GM12878 (cell line): ENCODE measurements around the gene YEATS2. TPM values are rescaled to one million over a fixed set of nuclear protein-coding genes. Genes with fewer than 3 reads are reported as not detected.

Experiments used
- ATAC-seq: fragments of 200-7000 bp; cut with Tn5 transposase; 3 replicates; pipeline ENCODE4 v1.9.1; 2020; ENCODE audit warnings: mild to moderate bottlenecking, moderate library complexity
- BruUV-seq: library from RNA; stranded (reverse); fragments of 400-500 nt; replicated peaks from 2 replicates; lab custom pipeline; 2021; lab: Mats Ljungman, UMichigan
- CTCF ChIA-PET: fragments of 300-600 bp; sonication (Branson Sonifier 250); formaldehyde crosslinking; extraction: SDS; loops from one replicate; lab custom pipeline; 2021; ENCODE audit warnings: inconsistent platforms; lab: Yijun Ruan, JAX
- POLR2A ChIA-PET: fragments of 350-600 bp; formaldehyde crosslinking; extraction: SDS; loops from one replicate; lab custom pipeline; 2021; ENCODE audit warnings: inconsistent platforms; lab: Charles Lee
- RAD21 ChIA-PET: fragments of 300-600 bp; sonication (Branson Sonifier 250); formaldehyde crosslinking; loops from one replicate; lab custom pipeline; 2023; ENCODE audit warnings: antibody characterized with exemption; ENCODE audit not compliant: unreplicated experiment; lab: Charles Lee
- SMC1A ChIA-PET: fragments of 300-600 bp; sonication (Branson Sonifier 250); formaldehyde crosslinking; loops from one replicate; lab custom pipeline; 2023; ENCODE audit not compliant: unreplicated experiment, uncharacterized antibody; lab: Charles Lee
- DNase-seq: peaks from one replicate; pipeline ENCODE4 v3.0.0-alpha.2; 2011; ENCODE audit warnings: low read depth, low spot score
- FAIRE-seq: peaks from 3 replicates; lab custom pipeline; 2011; peaks lifted over from hg19 to GRCh38; lab: Jason Lieb, UNC
- H2AFZ ChIP-seq: 2 replicates; pipeline ENCODE4 v1.6.0; 2011; ENCODE audit warnings: low read depth, low read length, control low read depth; ENCODE audit not compliant: control insufficient read depth
- H3K27ac ChIP-seq: 2 replicates; pipeline ENCODE4 v1.5.1; 2011; ENCODE audit warnings: control low read depth; ENCODE audit not compliant: control insufficient read depth, insufficient read depth
- H3K27me3 ChIP-seq, 2 experiments: replicated peaks in 1 of 2; 2 replicates each; pipeline versions ENCODE4 v1.6.0 to v1.6.1; 2011; ENCODE audit warnings: low read length in 1 of 2; ENCODE audit not compliant: control insufficient read depth in 2 of 2, insufficient read depth in 2 of 2
- H3K36me3 ChIP-seq, 2 experiments: 2 replicates each; pipeline ENCODE4 v1.5.1; 2011; ENCODE audit warnings: low read length in 1 of 2; ENCODE audit not compliant: control insufficient read depth in 2 of 2, insufficient read depth in 2 of 2
- H3K4me1 ChIP-seq: 2 replicates; pipeline ENCODE4 v1.6.1; 2011; ENCODE audit warnings: mild to moderate bottlenecking, low read length, moderate library complexity, mixed read lengths; ENCODE audit not compliant: control insufficient read depth, insufficient read depth
- H3K4me2 ChIP-seq: 2 replicates; pipeline ENCODE4 v1.6.0; 2011; ENCODE audit warnings: control low read depth; ENCODE audit not compliant: control insufficient read depth, insufficient read depth
- H3K4me3 ChIP-seq: fragments of 200-600 bp; sonication (generic); 2 replicates; pipeline ENCODE4 v1.5.1; 2016
- H3K79me2 ChIP-seq: 2 replicates; pipeline ENCODE4 v1.6.0; 2011; ENCODE audit warnings: low read length; ENCODE audit not compliant: control insufficient read depth, insufficient read depth
- H3K9ac ChIP-seq: 2 replicates; pipeline ENCODE4 v1.8.0; 2011; ENCODE audit warnings: low read length, control low read depth, mixed read lengths; ENCODE audit not compliant: control insufficient read depth, insufficient read depth
- H3K9me3 ChIP-seq: replicated peaks from 3 replicates; pipeline ENCODE4 v1.5.1; 2011; ENCODE audit warnings: mild to moderate bottlenecking, low read length; ENCODE audit not compliant: control insufficient read depth, insufficient read depth
- H4K20me1 ChIP-seq: 2 replicates; pipeline ENCODE4 v1.6.0; 2011; ENCODE audit not compliant: control insufficient read depth, insufficient read depth
- CREM ChIP-seq: IDR thresholded peaks from 2 replicates; pipeline ENCODE4 v1.6.1; 2014; ENCODE audit warnings: antibody characterized with exemption, low read depth
- IRF4 ChIP-seq: IDR thresholded peaks from 2 replicates; pipeline ENCODE4 v1.6.1; 2011; ENCODE audit warnings: low read depth, low read length
- SP1 ChIP-seq: IDR thresholded peaks from one replicate; pipeline ENCODE4 v1.6.1; 2011; ENCODE audit warnings: low read depth, low read length
- WGBS: methylation state at CpG from one replicate; pipeline ENCODE4 v1.1.6; 2016; ENCODE audit warnings: low lambda C conversion rate; ENCODE audit not compliant: insufficient replicate concordance, insufficient coverage; ENCODE audit errors: missing lambda C conversion rate; 5-methylcytosine and 5-hydroxymethylcytosine counted together
- in situ Hi-C: fragments of 300-500 bp; cut with MboI; formaldehyde crosslinking; loops from 9 replicates; pipeline ENCODE4 v1.14.3; 2018; ENCODE audit warnings: mixed read lengths
- intact Hi-C: fragments of 100-400 bp; cut with micrococcal nuclease; formaldehyde crosslinking; loops from one replicate; pipeline ENCODE4 v1.14.2; 2022; ENCODE audit not compliant: unreplicated experiment
- polyA plus RNA-seq, 11 experiments: library from polyadenylated mRNA; depleted of rRNA in 4 of 11; unstranded in 6 of 11; stranded (reverse) in 5 of 11; fragments of >200 nt; fragmentation: Nextera tagmentation in 4 of 11; fragmentation: Illumina TruSeq in 1 of 11; extraction: Ambion mirVana in 4 of 11; extraction: Trizol in 1 of 11; gene quantifications; 1 replicate in 1 of 11; 2 replicates in 10 of 11; pipeline versions ENCODE4 v1.2.1 to v1.2.3, GENCODE V29; 2011 to 2016; ENCODE audit warnings: inconsistent platforms in 2 of 11, missing spikeins in 2 of 11, low read depth in 1 of 11
- total RNA-seq, 4 experiments: library from RNA; depleted of rRNA in 3 of 4; stranded (reverse); fragments of >200 nt in 3 of 4; fragmentation: Illumina TruSeq in 1 of 4; extraction: Trizol in 1 of 4; gene quantifications; 2 replicates each; pipeline versions ENCODE4 v1.2.1 to v1.2.3, GENCODE V29; 2013 to 2021
- TF ChIP-seq, protein P1 (sequence below): fragments of 450-650 bp; IDR thresholded peaks from 2 replicates; pipeline ENCODE4 v1.6.1; 2018; ENCODE audit warnings: mild to moderate bottlenecking, low read depth, moderate library complexity; ENCODE audit not compliant: partially characterized antibody

The YEATS2 gene
- total and polyA plus RNA-seq, 10 of the 15 experiments (the other 5 are each of a cell fraction or from before 2014, with no cell fraction given) = 1.9 to 65.3 (median 25.8) TPM

DNA sequence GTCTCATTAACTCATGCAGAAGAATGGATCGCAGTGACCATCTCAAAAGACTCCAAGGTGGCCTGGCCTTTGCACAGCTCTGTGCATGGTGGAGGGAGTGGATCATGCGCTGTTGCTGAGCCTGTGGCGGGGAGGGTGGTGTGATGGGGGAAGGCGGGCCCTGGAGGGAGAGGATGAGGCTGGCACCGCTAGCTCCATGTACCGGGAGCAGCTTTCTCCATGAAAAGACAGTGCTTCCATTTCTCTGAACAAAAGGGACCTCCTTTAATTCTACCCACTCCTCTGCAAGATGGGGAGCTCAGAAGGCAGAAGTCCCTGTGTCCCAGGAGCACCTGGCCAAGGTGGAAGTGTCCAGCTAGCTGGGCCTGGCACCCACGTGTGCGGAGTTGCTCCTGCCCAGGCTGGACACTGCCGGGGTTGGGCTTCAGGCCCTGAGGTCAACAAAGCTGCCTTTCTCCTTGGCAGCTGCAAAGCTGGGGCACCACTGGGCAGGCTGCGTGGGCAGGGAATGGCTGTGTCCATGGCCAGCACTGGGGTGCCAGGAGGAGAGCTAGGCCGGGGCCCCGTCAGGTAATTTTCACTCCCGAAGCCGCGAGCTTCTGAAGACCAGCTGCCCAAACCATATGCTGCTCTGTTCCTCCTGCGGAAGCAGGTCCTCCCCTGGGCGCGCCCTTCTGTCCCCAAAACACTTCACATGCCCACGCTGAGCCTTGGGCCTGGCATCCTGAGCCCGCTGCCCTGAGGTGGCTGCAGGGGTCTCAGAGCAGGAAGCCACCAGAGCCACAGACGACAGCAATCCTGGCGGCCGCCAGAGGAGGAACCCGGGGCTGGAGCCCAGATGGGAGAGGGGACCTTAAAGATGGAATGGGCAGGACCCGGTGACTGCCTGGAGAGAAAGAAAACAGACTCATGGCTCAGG lies 121.4 kb downstream of the YEATS2 start:
- Histone ChIP-seq H4K20me1 (no peaks in the 10 kb centered on the region), H3K4me3 (no peak overlapping the region), H2AFZ (no peak overlapping the region), H3K36me3 (no peaks in the 10 kb centered on the region; a peak in 2 of 4 replicates), H3K9me3 (no peaks in the 10 kb centered on the region), H3K27ac (no peak overlapping the region), H3K79me2 (no peaks in the 10 kb centered on the region), H3K4me1 (peaks cover 12% of the 10 kb centered on the region), H3K4me2 (no peak overlapping the region), H3K9ac (no peak overlapping the region), H3K27me3 (no peaks in the 10 kb centered on the region)
- RAD21 ChIA-PET = interaction anchor here (0.7 kb wide), 1 partner anchor 65 kb away, joined by 4 read pairs; no protein-coding TSS in a partner anchor
- in situ Hi-C loops = no loop called here
- FAIRE-seq (no peak), ATAC-seq (no peak), DNase-seq (no peak)
- SMC1A ChIA-PET = interaction anchor here (1.1 kb wide), 1 partner anchor 8 kb away, joined by 3 read pairs; no protein-coding TSS in a partner anchor
- intact Hi-C loops = no loop called here
- WGBS = 79% methylated on average over 23 of the region's 25 CpGs
- TF ChIP-seq, protein P1, sequence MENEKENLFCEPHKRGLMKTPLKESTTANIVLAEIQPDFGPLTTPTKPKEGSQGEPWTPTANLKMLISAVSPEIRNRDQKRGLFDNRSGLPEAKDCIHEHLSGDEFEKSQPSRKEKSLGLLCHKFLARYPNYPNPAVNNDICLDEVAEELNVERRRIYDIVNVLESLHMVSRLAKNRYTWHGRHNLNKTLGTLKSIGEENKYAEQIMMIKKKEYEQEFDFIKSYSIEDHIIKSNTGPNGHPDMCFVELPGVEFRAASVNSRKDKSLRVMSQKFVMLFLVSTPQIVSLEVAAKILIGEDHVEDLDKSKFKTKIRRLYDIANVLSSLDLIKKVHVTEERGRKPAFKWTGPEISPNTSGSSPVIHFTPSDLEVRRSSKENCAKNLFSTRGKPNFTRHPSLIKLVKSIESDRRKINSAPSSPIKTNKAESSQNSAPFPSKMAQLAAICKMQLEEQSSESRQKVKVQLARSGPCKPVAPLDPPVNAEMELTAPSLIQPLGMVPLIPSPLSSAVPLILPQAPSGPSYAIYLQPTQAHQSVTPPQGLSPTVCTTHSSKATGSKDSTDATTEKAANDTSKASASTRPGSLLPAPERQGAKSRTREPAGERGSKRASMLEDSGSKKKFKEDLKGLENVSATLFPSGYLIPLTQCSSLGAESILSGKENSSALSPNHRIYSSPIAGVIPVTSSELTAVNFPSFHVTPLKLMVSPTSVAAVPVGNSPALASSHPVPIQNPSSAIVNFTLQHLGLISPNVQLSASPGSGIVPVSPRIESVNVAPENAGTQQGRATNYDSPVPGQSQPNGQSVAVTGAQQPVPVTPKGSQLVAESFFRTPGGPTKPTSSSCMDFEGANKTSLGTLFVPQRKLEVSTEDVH = no peak
- TF ChIP-seq IRF4 (no peak), CREM (no peak), SP1 (no peak)
- POLR2A ChIA-PET = no interaction called here
- CTCF ChIA-PET = no interaction called here
- BruUV-seq = no TSS peak
